H1 (cell line): Measurements from ENCODE around the gene NR4A3. TPM values are rescaled to one million over a fixed set of nuclear protein-coding genes. Genes with fewer than 3 reads are reported as not detected.

ENCODE experiments used
- ASH2L ChIP-seq: fragments of 200-600, 300-600 bp; sonication (generic); IDR thresholded peaks from one replicate; pipeline ENCODE4 v1.7.1; 2017; ENCODE audit warnings: low read length
- CEBPB ChIP-seq: IDR thresholded peaks from 2 replicates; pipeline ENCODE4 v1.6.1; 2012; ENCODE audit warnings: low read depth, low read length
- JUND ChIP-seq: IDR thresholded peaks from 2 replicates; pipeline ENCODE4 v1.6.1; 2011; ENCODE audit warnings: mild to moderate bottlenecking, improper control_type of control experiment, low read length
- KDM4A ChIP-seq: IDR thresholded peaks from one replicate; pipeline ENCODE4 v1.7.1; 2012; ENCODE audit warnings: low read depth, mild to moderate bottlenecking, moderate library complexity, low read length, inconsistent platforms; ENCODE audit not compliant: severe bottlenecking
- NANOG ChIP-seq: IDR thresholded peaks from 2 replicates; pipeline ENCODE4 v1.6.1; 2011; ENCODE audit warnings: low read length, low read depth, mild to moderate bottlenecking, inconsistent platforms; ENCODE audit not compliant: insufficient read depth, poor library complexity, severe bottlenecking
- POLR2A ChIP-seq, 2 experiments: IDR thresholded peaks; 1 replicate in 1 of 2; 2 replicates in 1 of 2; pipeline ENCODE4 v1.6.1; 2011; ENCODE audit warnings: low read depth in 2 of 2, low read length in 2 of 2, mild to moderate bottlenecking in 2 of 2; ENCODE audit errors: control extremely low read depth in 1 of 2
- POU5F1 ChIP-seq: IDR thresholded peaks from 2 replicates; pipeline ENCODE4 v1.6.1; 2011; ENCODE audit warnings: low read depth, mild to moderate bottlenecking, low read length, moderate library complexity
- RNF2 ChIP-seq: fragments of 200-900, 300-1000 bp; sonication (generic); IDR thresholded peaks from 2 replicates; pipeline ENCODE4 v1.7.1; 2016; ENCODE audit warnings: borderline replicate concordance, low read depth, mild to moderate bottlenecking, antibody characterized with exemption, low read length; ENCODE audit not compliant: poor library complexity, severe bottlenecking; ENCODE audit errors: missing control alignments
- USF2 ChIP-seq: IDR thresholded peaks from 2 replicates; pipeline ENCODE4 v1.6.1; 2011; ENCODE audit warnings: low read length, improper control_type of control experiment
- polyA plus RNA-seq, 7 experiments: library from polyadenylated mRNA; depleted of rRNA in 3 of 7; stranded (reverse) in 5 of 7; unstranded in 2 of 7; fragments of >200 nt in 5 of 7; fragments of 200-250 nt in 2 of 7; gene quantifications; 1 replicate in 5 of 7; 2 replicates in 1 of 7; 4 replicates in 1 of 7; pipeline versions ENCODE4 v1.2.1 to v1.2.3, GENCODE V29; 2011 to 2013; ENCODE audit warnings: missing spikeins in 2 of 7, mixed read lengths in 2 of 7
- total RNA-seq: library from RNA; stranded (reverse); fragmentation: NEBNext Ultra II Directional; extraction: Animal tissue kit (Norgen Biotek cat#: 25700); gene quantifications from 2 replicates; pipeline ENCODE4 v1.2.1, GENCODE V29; 2021

Gene NR4A3
- total and polyA plus RNA-seq, 2 of the 8 experiments (the other 6 are each of a cell fraction or from before 2014, with no cell fraction given): 0.05 to 0.30 TPM

- TF ChIP-seq KDM4A: no peak
- no peak for TF ChIP-seq USF2
- TF ChIP-seq POLR2A (IDR thresholded peaks at IDR 0.05; ENCODE audit: control extremely low read depth in 1 of 2, low read depth in 2 of 2, low read length in 2 of 2): no peak
- no peak for TF ChIP-seq JUND
- TF ChIP-seq ASH2L: no peak
- TF ChIP-seq NANOG: no peak
- no peak for TF ChIP-seq CEBPB
- no peak for TF ChIP-seq RNF2
- TF ChIP-seq POU5F1: no peak
Observed at GRCh38 chr9:99778836-99779235, 42.8 kb upstream of the NR4A3 start (continued).
